Globus pallidus (tissue), 1 donor: ENCODE results near the gene FAM227A.

Experiments used
- DNase-seq: peaks from one replicate; pipeline ENCODE4 v3.0.0-alpha.2; 2015; ENCODE audit warnings: low spot score

Gene FAM227A

DNA sequence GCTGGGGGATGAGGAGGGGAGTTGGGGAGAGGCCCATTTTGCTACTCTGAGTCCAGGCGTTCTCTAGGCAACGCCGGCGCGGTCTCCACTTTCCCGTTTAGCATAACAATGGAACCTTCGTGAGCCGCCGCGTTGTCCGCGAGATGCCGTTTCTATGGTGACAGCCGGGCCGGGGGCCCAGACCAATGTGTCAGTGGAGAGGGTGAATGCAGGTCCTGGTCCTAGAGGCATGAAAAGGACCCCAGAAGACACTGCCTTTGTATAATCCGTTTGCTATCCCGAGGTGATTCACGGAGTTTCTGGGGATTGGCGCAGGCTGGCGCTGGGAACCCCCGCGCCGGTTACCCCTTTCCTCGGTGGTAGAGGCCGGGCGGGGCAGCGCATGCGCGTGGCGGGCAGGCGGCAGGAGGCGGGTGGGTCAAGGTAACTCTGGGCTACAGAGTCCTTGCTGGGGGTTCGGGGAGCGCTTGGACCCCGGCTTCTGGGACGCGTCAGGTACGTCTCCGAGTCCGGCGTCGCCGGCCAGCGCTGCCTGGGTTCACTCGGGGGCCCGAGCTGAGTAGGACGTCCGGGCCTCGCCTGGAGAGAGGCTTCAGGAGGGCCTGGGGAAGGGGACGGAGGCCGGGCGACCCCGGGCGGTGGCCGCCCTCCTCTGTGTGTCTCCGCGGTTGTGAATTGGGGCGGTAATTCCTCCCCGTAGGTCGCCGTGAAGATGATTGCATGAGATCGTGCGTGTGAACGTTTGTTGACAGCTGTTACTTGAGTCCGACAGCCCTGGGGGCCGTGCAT is at the start of gene FAM227A, which contains the start of gene CBY1:
Gene FAM227A (minus strand): TSS at position 137 of the 789 bp plus-strand sequence. CDS start 6,224 bp downstream, outside the sequence.
Gene CBY1 (plus strand): TSS at position 383 of the 789 bp plus-strand sequence. CDS start 11,417 bp downstream, outside the sequence.
- DNase-seq = peak; percentile 90

DNA sequence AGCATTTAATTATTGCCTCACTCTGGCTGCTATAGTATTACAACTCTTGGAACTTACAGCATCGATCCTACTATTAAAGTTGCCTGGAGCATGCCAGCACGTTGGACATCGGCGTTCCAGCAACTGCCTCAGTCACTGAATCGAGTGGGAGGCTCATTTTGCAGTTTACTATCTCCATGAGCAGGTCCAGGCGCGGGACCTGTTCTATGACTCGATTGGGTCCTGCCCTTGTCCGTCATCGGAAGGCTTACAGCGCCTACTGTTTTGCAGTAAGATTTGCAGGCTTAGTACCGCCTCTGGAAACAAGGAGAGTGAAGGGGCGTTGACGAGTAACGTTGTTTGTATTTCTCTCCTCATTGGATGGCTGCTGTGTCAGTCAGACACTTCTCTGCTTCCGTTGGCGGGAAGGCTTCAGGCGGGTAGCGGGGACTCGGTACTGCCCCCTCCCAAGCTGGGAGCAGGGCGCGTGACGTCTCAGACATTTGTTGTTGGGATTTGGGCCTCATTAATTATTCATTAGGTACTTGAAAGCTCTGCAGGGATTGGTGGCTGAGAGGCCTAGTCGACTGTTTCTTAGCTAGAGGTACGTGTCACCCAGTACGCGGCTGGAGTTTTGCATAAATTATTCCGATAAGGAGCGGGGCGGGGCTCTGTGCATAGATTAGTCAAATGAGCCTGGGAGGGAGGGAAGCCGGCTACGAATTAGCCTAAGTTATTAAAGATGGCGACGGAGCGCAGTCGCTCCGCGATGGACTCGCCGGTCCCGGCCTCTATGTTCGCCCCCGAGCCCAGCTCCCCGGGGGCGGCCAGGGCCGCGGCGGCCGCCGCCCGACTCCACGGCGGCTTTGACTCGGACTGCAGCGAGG is 49.3 kb upstream of the FAM227A start, which contains the start of gene GTPBP1:
Gene GTPBP1 (plus strand): TSS at position 710 of the 866 bp plus-strand sequence. CDS start 12 bp downstream, at position 722.
- peak; percentile 100 for DNase-seq

DNA sequence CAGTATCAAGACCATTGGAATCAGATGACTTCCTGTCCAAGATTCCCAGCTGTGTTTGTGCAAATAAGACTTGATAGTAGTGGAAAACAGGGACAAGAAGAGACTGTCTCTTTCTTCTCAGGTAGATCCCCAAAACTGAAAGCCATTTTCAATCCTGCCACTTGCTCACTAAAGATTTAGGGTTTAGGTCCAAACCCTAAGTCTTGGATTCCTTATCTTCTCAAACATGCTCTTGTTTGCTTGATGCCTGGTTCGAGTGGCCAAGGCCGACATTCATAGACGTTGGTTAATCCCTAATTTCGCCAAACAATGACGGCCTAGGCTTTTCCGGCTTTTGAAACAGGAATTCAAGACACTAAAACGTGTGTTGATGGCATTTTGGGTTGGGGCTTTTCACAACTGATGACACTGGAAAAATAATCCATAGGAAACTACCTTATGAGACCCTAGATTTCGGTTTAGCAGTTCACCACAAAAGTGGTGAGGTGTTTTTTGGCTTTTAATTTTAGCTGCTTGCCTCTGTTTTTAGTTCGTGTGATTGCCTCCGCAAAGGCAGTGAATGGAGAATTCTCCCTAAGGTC is 48.6 kb upstream of the FAM227A start:
- DNase-seq = no peak

DNA sequence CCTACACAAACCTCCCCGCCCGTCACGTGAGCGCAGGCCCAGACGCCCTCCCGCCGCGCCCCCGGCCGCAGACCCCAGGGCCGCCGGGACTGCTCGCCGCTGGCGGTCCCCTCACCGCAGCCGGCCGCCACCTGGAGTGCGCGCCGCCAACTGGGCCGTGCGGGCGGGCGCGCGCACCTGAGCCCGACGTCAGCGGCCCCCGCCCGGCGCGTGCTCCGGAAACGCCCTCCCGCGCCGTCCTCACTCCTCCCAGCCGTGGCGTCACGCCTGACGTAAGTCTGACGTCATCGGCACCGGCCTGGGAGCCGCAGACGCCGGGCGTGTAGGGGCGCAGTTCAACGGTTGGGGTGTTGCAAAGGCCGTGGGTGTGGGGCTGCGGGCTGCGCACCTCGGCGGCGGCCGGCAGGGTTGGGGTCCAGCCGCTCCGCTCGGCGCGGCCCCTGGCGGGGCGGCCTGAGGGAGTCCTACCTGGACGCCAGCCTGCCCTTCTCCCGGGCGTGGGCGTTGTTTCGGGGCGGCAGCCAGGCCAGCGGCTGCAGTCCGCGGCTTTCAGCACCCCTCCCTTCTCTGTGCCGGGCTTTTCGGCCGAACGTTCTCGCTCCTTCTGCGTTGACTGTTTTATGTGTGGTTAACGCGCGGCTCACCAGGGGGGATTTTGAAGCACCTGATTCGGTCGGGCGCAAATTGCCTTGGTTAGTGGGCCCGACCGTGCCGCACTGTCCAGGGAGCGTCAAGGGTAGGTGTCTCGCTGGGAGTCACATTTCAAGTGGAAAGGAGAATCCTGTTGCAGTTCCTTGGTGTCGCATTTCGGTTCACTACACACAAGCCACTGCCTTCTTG is 44.8 kb upstream of the FAM227A start, which contains the start of gene JOSD1:
Gene JOSD1 (minus strand): TSS at position 155 of the 840 bp plus-strand sequence. CDS start 956 bp downstream, outside the sequence.
- DNase-seq = peak; percentile 91

DNA sequence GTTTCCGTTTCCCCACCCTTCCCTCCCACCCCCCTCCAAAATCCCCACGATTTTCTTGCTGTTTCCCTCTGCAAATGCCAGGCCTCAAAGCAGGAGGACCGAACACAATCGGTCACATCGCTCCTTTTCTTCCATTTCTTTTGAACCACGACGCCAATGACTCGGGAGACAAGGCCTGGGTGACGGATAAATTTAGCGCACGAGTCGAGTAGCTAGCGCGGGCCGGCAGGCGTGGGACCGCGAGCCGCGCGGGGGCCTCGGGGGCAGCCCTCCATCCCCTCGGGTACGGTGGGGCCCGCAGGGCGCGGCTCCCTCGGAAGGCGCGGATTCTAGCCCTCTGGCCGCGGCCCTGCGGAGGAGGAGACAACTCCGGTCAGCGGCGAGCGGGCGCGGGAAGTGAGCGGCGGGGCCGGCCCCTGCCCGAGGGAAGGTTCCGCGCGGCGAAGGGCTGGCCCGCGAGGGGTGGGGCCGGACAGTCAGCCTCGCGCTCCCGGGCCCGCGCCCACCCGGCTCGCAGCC is 44.1 kb upstream of the FAM227A start:
- no peak for DNase-seq

DNA sequence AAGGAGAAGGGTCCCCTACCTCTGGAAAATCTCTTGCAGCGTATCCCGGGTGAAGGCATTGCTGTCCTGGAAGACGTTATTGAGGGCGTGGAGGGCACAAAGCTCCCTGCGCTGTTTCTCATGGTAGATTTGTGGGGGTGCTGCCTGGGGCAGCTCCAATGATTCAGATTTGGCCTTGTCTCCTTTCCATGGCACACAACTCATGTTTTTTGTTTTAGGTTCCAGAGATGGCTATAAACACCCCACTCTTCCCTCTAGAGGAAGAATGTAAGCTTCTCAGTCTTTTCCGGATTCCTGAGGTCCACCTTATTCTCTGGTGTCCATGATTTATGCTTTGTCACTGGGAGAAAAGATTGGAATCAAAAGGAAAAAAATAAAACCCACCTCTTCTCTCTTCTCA is 43.6 kb upstream of the FAM227A start:
- DNase-seq = no peak

DNA sequence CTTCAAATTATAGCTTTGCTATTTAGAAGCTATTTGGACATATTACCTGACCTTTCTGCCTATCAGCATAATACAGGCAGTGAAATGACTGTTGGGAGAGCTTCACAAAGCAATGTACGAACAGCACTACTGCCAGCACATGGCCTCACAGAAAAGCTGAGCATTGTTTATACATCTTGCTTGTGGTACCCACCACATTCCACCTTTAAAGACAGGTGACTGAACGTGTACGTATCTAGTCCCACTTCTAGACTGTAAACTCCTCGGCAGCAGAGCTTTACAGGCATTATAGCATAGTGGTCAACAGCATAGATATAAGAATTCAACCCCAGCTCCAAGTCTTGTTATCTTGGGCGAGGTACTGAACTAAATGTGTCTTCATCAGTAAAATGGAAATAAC is 43.0 kb upstream of the FAM227A start:
- DNase-seq = no peak

DNA sequence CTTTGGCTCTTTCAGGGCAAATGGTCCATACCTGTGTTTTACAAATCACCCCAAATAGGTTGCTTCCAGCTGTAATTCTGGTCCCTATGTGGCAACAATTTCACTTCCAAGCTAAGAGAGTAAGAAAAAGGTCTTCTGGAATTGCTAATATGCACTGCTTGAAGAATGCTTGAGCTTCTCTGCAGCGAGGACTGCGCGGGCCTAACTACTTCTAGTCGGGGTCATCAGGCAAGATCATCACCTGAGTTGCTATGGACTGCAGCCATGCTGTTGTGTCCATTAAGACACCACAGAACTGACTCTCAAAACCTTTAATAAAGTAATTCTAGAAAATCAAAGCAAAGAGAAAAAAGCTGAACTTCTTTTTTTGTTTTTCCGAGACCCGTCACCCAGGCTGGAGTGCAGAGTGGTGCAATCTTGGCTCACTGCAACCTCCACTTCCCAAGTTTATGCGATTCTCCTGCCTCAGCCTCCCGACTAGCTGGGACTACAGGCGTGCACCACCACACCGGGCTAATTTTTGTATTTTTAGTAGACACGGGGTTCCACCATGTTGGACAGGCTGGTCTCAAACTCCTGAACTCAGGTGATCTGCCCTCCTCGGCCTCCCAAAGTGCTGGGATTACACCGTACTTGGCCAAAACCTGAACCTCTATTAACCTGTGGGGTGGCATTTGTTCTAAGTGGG is 42.4 kb upstream of the FAM227A start:
- DNase-seq = no peak

DNA sequence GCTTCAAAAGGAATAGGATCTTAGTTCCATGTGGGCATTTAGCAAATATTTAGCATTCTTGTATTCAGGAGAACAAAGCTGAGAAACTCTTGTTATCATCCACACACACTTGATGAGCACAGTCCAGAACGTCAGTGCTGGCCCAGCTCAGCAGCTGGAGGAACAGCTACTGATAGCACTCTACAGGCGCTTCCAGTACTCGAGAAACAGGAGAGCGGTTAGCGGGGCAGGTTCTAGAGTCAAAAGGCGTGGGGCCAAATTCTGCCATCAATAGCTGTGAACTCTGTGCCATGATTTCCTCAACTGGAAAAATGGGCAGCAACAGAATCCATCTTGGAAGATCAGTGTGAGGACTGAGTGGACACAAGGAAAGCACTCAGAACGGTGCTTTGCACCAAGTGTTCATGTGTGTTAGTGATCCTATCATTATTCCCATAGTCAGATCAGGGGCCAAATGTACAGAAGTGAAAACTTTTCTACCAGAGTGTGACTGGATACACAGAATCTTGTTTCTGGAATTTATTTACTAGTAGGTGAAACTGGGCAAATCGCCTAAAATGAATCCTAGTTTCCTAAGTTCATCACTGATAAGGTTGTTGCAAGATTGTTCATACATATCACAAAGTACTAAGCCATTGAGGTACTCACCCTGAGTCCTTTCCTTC is 41.4 kb upstream of the FAM227A start:
- no peak for DNase-seq

DNA sequence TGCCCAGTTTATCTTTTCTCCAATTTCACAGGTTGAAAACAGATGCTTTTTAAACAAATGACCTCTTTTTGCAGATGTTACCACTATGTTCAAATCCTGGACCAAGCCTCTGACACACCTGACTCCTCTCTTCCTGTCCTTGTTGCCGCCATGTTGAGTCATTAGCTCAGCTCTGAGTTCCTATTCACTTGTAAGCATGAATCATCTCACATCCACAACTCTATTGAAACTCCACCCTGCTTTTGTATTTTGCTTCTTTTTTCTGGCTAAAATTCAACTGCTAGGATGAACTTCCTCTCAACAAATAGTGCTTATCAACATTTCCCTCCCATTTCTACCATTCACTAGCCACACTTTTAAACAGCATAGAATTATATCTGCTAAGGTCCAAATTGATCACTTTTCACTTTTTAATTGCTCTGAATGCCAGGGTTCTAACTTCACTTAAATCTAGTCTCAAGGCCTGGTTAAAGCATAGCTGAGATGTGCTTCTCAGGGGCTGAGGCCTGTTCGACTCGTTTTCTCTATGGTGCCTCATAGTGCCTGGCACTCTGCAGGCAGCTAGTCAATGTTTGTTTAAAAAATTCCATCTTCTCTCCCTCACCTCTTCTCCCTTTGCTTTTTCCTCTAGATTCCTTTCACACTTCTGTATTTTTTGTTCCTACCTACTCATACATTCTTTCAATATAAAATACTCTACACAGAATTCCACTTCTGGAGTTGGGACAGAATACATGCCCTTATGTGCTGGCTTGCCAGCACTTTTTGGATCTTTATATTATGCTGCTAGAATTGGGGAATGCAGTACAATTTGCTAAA is 40.6 kb upstream of the FAM227A start:
- no peak for DNase-seq

DNA sequence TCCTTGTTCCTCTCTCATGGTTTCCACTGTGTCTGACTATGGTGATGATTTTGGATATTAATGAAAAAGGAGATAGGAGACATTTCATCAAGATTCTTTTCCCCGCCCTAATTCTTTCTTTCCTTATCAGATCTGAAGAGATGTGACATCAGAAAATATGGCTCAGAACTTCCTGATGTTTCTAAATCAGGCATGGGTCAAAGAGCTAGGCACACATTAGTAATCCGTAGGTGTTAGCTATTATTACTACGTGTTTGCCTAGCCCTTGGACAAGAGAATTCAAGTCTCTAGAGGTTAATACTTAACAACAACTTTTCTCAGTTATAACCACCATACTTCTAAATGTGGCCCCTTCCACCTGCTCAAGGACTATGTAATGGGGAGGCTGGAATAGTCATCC is 38.7 kb upstream of the FAM227A start:
- DNase-seq = no peak

DNA sequence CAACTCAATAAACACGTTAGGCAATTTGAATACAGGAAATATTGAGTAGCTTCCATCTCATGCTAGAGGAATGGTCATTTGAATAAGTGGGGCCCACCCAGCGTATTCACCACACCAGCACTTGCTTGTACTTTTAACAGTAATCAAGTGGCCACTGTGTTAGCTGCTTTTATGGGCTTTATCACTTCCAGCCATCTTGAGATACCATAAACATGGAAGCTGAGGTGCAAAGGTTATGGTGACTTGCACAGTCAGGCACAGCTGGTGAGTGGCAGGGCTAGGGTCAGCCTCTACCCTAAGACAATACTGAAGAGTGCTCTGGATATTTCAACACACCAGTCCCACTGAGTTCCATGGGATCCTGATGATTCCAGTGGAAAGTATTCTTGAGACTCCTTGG is 37.9 kb upstream of the FAM227A start:
- no peak for DNase-seq

DNA sequence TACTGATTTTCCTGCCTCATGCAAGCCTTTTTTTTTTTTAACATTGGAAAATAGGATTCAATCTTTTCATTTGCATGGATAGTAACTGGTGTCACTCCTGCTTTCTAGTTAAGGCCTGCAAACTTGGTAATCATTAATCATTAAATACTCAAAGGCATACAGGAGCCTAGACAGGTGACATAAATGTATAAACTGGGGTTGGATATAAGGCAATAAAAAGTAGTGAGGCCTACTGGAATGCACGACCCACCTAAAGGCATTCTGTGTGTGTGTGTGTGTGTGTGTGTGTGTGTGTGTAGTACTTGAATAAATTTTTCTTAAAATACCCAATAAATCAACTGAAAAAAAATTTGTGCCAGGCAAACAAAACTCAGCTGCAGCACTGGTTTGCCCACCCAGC is 33.5 kb upstream of the FAM227A start:
- DNase-seq = no peak

DNA sequence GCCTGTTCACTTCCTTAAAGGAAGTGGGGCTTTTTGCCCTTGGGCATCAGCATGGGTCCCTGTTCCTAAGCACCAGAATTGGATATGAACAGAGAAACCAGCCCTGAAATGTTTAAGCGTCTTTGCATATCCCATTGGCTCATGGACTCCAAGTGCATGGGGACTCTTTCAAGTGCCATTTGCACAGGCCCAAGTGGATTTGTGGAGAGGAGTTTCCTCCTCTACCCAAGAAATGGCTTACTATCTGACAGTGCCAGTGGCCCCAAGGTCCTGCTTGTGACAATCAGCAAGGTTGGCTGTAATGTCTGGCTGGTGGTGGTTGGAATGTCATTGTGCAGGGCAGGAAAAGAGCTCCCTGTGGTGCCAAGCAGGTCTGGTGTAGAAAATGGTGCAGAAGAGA is 29.6 kb upstream of the FAM227A start:
- no peak for DNase-seq

DNA sequence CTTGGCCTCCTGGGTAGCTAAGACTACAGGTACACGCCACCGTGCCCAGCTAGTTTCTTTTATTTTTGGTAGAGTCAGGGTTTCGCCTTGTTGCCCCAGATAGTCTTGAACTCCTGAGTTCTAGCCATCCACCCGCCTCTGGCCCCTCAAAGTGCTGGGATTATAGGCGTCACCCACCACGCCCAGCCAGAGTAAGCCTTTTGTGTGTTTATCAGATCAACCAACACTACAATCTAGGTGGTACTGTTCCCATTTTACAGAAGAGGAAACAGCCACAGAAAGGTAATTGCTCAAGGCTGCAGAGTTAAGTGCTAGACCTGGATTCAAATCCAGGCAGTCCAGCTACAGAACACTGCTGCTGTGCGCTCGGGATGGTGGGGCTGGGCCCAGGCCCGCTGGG is 28.7 kb upstream of the FAM227A start:
- no peak for DNase-seq

DNA sequence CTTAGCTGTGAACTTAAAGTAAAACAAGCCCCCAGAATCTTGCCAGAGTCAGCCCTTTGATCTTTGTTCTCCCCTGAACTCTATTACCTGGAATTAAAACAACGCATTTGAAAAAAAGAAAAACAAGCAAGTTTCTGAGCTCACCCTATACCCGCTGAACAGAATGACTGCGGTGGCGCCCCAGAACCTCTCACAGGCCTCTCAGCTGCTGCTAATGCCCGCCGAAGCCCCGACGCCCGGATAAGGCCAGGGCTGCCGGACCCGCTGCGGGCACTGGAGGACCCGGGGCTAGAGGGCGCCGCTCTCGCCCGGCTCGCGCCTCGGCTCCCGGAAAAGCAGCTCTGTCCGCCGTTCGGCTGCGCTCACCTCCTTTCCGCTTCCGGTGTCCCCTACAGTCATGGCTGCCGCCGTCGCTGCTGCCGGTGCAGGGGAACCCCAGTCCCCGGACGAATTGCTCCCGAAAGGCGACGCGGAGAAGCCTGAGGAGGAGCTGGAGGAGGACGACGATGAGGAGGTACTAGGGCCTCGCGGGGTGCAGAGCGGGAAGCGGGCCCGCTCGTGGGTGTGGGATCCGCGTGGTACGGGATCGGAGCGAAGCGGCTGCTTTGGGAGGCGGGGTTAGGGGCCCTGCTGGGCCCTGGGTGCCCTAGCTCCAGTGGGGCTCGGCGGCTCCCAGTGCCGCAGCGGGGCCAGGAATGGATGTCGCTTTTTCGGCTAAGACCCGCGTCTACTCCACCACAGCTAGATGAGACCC is 25.6 kb upstream of the FAM227A start, which contains the start of gene TOMM22:
Gene TOMM22 (plus strand): TSS at position 376 of the 754 bp plus-strand sequence. CDS start 22 bp downstream, at position 398.
- peak; percentile 87 for DNase-seq

DNA sequence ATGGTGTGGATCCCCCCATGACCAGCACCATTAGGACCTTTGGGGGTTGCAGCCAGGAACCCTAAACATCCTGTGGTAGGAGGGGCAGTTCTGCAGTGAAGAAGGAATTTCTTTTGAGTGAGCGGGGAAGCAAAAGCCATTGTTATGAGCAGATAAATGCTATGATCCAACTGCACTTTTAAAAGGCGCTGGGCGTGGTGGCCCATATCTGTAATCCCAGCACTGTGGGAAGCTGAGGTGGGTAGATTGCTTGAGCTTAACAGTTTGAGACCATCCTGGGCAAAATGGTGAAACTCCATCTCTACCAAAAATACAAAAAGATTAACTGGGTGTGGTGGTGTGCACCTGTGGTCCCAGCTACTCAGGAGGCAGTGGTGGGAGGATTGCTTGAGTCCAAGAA is 19.6 kb upstream of the FAM227A start:
- no peak for DNase-seq

DNA sequence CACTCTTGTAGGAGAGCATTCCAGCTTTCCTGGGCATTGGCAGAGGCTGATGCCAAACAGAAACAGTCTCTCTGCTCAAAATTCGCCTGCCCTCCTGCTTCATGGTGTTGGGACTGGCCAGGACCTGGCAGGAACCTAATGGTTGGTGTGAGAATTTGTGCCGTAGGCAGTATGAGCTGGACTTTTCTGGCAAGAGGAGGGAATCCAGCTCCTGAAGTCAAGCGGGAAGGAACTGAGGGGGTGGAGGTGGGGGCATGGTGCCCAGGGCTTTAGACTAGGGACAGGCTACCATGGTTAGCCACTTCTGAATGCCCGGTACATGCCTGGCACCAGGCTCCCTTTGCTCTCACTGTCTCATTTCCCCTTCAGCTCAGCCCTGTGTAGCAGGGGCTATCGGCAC is 18.7 kb upstream of the FAM227A start:
- DNase-seq = peak; percentile 57
